Endothelial cell of umbilical vein (primary cell): ENCODE measurements around the gene MYRIP. TPM values are rescaled to one million over a fixed set of nuclear protein-coding genes. Genes with fewer than 3 reads are reported as not detected.

Experiments used
- BruUV-seq: library from RNA; stranded (reverse); fragments of 400-500 nt; replicated peaks from 2 replicates; lab custom pipeline; 2021; lab: Mats Ljungman, UMichigan
- CTCF ChIA-PET: fragments of 300-600, 350-600 bp; sonication (Branson Sonifier 250); formaldehyde crosslinking; loops from one replicate; lab custom pipeline; 2021; ENCODE audit warnings: antibody characterized with exemption, inconsistent platforms; lab: Charles Lee
- POLR2A ChIA-PET: fragments of 300-600, 350-600 bp; sonication (Branson Sonifier 250); formaldehyde crosslinking; loops from one replicate; lab custom pipeline; 2021; ENCODE audit warnings: antibody characterized with exemption, inconsistent platforms; lab: Charles Lee
- DNase-seq: peaks from one replicate; pipeline ENCODE4 v3.0.0-alpha.2; 2011; ENCODE audit warnings: low read depth, low spot score
- FAIRE-seq: peaks from 2 replicates; lab custom pipeline; 2011; peaks lifted over from hg19 to GRCh38; lab: Jason Lieb, UNC
- H2AFZ ChIP-seq: 2 replicates; pipeline ENCODE4 v1.6.0; 2012; ENCODE audit warnings: low read depth, low read length, control low read depth, inconsistent platforms
- H3K27ac ChIP-seq: 2 replicates; pipeline ENCODE4 v1.5.1; 2011; ENCODE audit warnings: low read depth, mild to moderate bottlenecking, control low read depth, low read length, moderate library complexity; ENCODE audit not compliant: insufficient read depth
- H3K27me3 ChIP-seq, 2 experiments: 2 replicates each; pipeline versions ENCODE4 v1.6.0 to v1.6.1; 2011; ENCODE audit warnings: low read length in 2 of 2, mixed read lengths in 1 of 2; ENCODE audit not compliant: control insufficient read depth in 2 of 2, insufficient read depth in 2 of 2
- H3K36me3 ChIP-seq, 2 experiments: 2 replicates in 1 of 2; 3 replicates in 1 of 2; pipeline ENCODE4 v1.5.1; 2011; ENCODE audit warnings: low read length in 2 of 2, mild to moderate bottlenecking in 1 of 2, moderate library complexity in 1 of 2; ENCODE audit not compliant: control insufficient read depth in 2 of 2, insufficient read depth in 2 of 2; ENCODE audit errors: extremely low read depth in 1 of 2
- H3K4me1 ChIP-seq: 3 replicates; pipeline ENCODE4 v1.5.1; 2011; ENCODE audit warnings: mild to moderate bottlenecking, low read length; ENCODE audit not compliant: control insufficient read depth, insufficient read depth; ENCODE audit errors: extremely low read depth
- H3K4me2 ChIP-seq: 2 replicates; pipeline ENCODE4 v1.6.1; 2011; ENCODE audit warnings: low read length, control low read depth, mixed read lengths; ENCODE audit not compliant: insufficient read depth
- H3K4me3 ChIP-seq, 3 experiments: fragments of 200-600 bp in 1 of 3; sonication (generic), shearing (Covaris generic) in 1 of 3; replicated peaks in 1 of 3; 2 replicates each; pipeline ENCODE4 v1.5.1; 2011 to 2016; ENCODE audit warnings: control low read depth in 3 of 3, low read length in 3 of 3, mild to moderate bottlenecking in 2 of 3, inconsistent platforms in 1 of 3, low read depth in 1 of 3, moderate library complexity in 1 of 3; ENCODE audit not compliant: insufficient read depth in 1 of 3
- H3K79me2 ChIP-seq: 2 replicates; pipeline ENCODE4 v1.6.0; 2012; ENCODE audit warnings: low read length, inconsistent platforms; ENCODE audit not compliant: control insufficient read depth, insufficient read depth
- H3K9ac ChIP-seq: replicated peaks from 2 replicates; pipeline ENCODE3; 2011; ENCODE audit warnings: low read length, control low read depth; ENCODE audit not compliant: insufficient read depth; ENCODE audit errors: extremely low read depth
- H3K9me1 ChIP-seq: replicated peaks from 3 replicates; pipeline ENCODE4 v1.6.0; 2011; ENCODE audit warnings: mild to moderate bottlenecking, low read length; ENCODE audit not compliant: control insufficient read depth, insufficient read depth; ENCODE audit errors: extremely low read depth
- H3K9me3 ChIP-seq: replicated peaks from 2 replicates; pipeline ENCODE4 v1.5.1; 2012; ENCODE audit warnings: low read length, inconsistent platforms; ENCODE audit not compliant: control insufficient read depth, insufficient read depth
- H4K20me1 ChIP-seq: replicated peaks from 2 replicates; pipeline ENCODE3; 2011; ENCODE audit warnings: mild to moderate bottlenecking, low read length; ENCODE audit not compliant: control insufficient read depth, insufficient read depth; ENCODE audit errors: extremely low read depth
- CTCF ChIP-seq, 2 donors: IDR thresholded peaks; 1 replicate in 1 of 2; 2 replicates in 1 of 2; pipeline ENCODE4 v1.5.1; 2011; ENCODE audit warnings: low read length in 2 of 2, mild to moderate bottlenecking in 2 of 2, moderate library complexity in 2 of 2, control low read depth in 1 of 2, inconsistent platforms in 1 of 2, low read depth in 1 of 2; ENCODE audit not compliant: insufficient read depth in 1 of 2; ENCODE audit errors: extremely low read depth in 1 of 2
- EZH2 ChIP-seq: IDR thresholded peaks from 2 replicates; pipeline ENCODE4 v1.6.1; 2012; ENCODE audit warnings: borderline replicate concordance, low read depth, mild to moderate bottlenecking, moderate library complexity, low read length, inconsistent platforms; ENCODE audit not compliant: severe bottlenecking
- FOS ChIP-seq: IDR thresholded peaks from 2 replicates; pipeline ENCODE4 v1.6.1; 2011; ENCODE audit warnings: mild to moderate bottlenecking, low read length, moderate library complexity, borderline replicate concordance; ENCODE audit not compliant: insufficient read depth
- GATA2 ChIP-seq: IDR thresholded peaks from 2 replicates; pipeline ENCODE4 v1.7.0; 2011; ENCODE audit warnings: low read depth, mild to moderate bottlenecking, moderate library complexity, mixed read lengths, low read length; ENCODE audit not compliant: insufficient read length, insufficient read depth
- JUN ChIP-seq: IDR thresholded peaks from 2 replicates; pipeline ENCODE4 v1.6.1; 2011; ENCODE audit warnings: borderline replicate concordance, low read depth; ENCODE audit not compliant: insufficient read length, insufficient read depth
- MAX ChIP-seq: IDR thresholded peaks from 2 replicates; pipeline ENCODE4 v1.6.1; 2011; ENCODE audit not compliant: insufficient read depth, insufficient read length
- MYC ChIP-seq: IDR thresholded peaks from one replicate; pipeline ENCODE4 v1.6.1; 2011; ENCODE audit warnings: mild to moderate bottlenecking, low read depth, low read length
- POLR2A ChIP-seq: IDR thresholded peaks from 2 replicates; pipeline ENCODE4 v1.6.1; 2012; ENCODE audit warnings: low read depth, mild to moderate bottlenecking, control low read depth, low read length
- POLR2AphosphoS5 ChIP-seq: IDR thresholded peaks from 2 replicates; pipeline ENCODE4 v1.6.1; 2012; ENCODE audit warnings: low read depth, mild to moderate bottlenecking, control low read depth, low read length, moderate library complexity; ENCODE audit not compliant: insufficient read depth
- dilution Hi-C: fragments of 300-500 bp; cut with MboI; formaldehyde crosslinking; loops from one replicate; pipeline ENCODE4 v1.15.0; 2019; ENCODE audit warnings: low sequenced_read_pairs; ENCODE audit not compliant: extremely low pct_ligation_motif_present
- intact Hi-C: fragments of 100-400 bp; cut with micrococcal nuclease; formaldehyde crosslinking; loops from one replicate; pipeline ENCODE4 v1.10.0; 2022
- polyA plus RNA-seq, 4 experiments: library from polyadenylated mRNA; depleted of rRNA in 3 of 4; stranded (reverse) in 3 of 4; unstranded in 1 of 4; fragments of >200 nt; gene quantifications; 2 replicates each; pipeline versions ENCODE4 v1.2.1 to v1.2.3, GENCODE V29; 2011 to 2012; ENCODE audit warnings: missing spikeins in 1 of 4
- total RNA-seq: library from RNA; stranded (reverse); gene quantifications from 2 replicates; pipeline ENCODE4 v1.2.3, GENCODE V29; 2021

The MYRIP gene
- total and polyA plus RNA-seq, 2 donors (not counting 3 experiments of a cell fraction or from before 2014, with no cell fraction given), result 6.7 to 11.9 TPM

- Histone ChIP-seq H3K4me1 (no peaks in the 10 kb centered on the region), H3K36me3 (peaks cover 0 to 9% of the 10 kb centered on the region in 2 experiments), H3K9me1 (no peaks in the 10 kb centered on the region), H3K27ac (no peak overlapping the region), H4K20me1 (no peaks in the 10 kb centered on the region), H3K4me3 (no peak overlapping the region), H3K9ac (no peak overlapping the region), H3K79me2 (no peaks in the 10 kb centered on the region), H3K27me3 (no peaks in the 10 kb centered on the region), H2AFZ (no peak overlapping the region), H3K9me3 (no peaks in the 10 kb centered on the region), H3K4me2 (no peak overlapping the region)
- no peak for DNase-seq
- no peak for TF ChIP-seq GATA2
- TF ChIP-seq EZH2, result no peak
- TF ChIP-seq FOS, result no peak
- no peak for TF ChIP-seq JUN
- no peak for TF ChIP-seq POLR2AphosphoS5
- TF ChIP-seq MAX, result no peak
- no peak for TF ChIP-seq CTCF (IDR thresholded peaks at IDR 0.05; ENCODE audit: extremely low read depth in 1 of 2, insufficient read depth in 1 of 2, low read depth in 1 of 2, low read length in 2 of 2)
- TF ChIP-seq POLR2A, result no peak
- no peak for TF ChIP-seq MYC
- intact Hi-C loops, result no loop called here
- ChIA-PET CTCF (no interaction called here), POLR2A (no interaction called here)
- dilution Hi-C loops, result no loop called here
- no peak for FAIRE-seq
- no TSS peak for BruUV-seq
These were observed 439.8 kb downstream of the MYRIP start for GRCh38 chr3:40249168-40249567.
